Activated naive CD8-positive, alpha-beta T cell (primary cell): ENCODE results near the gene AMIGO3.

Experiments
- H3K27ac Mint-ChIP-seq: one replicate; pipeline ENCODE4 v1.8.0; 2021; ENCODE audit warnings: mixed read lengths
- H3K27me3 Mint-ChIP-seq: one replicate; pipeline ENCODE4 v1.8.0; 2021; ENCODE audit warnings: mixed read lengths
- H3K36me3 Mint-ChIP-seq: one replicate; pipeline ENCODE4 v1.8.0; 2021; ENCODE audit warnings: mixed read lengths
- H3K4me1 Mint-ChIP-seq: one replicate; pipeline ENCODE4 v1.8.0; 2021; ENCODE audit warnings: low read depth, mixed read lengths
- H3K4me3 Mint-ChIP-seq: one replicate; pipeline ENCODE4 v1.8.0; 2021; ENCODE audit warnings: mild to moderate bottlenecking, mixed read lengths
- H3K9me3 Mint-ChIP-seq: one replicate; pipeline ENCODE4 v1.8.0; 2021; ENCODE audit warnings: low read depth, mixed read lengths

The AMIGO3 gene

DNA sequence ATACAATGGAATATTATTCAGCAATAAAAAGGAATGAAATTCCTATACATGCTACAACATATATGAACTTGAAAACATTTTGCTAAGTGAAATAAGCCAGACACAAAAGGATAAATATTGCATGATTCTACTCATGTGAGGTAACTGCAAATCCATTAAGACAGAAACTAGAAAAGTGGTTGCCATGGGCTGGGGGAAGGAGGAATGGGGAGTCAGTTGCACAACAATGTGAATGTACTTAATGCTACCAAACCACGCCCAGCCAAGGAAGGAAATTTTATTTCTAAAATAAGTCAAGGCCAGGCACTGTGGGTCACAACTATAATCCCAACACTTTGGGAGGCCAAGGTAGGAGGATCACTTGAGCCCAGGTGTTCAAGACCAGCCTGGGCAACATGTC is 14.1 kb upstream of the AMIGO3 start:
- peaks cover 4% of the 10 kb centered on the region for H3K36me3 Mint-ChIP-seq
- peaks cover 1% of the 10 kb centered on the region for H3K4me1 Mint-ChIP-seq
- H3K4me3 Mint-ChIP-seq: no peak overlapping the region
- no peak overlapping the region for H3K27ac Mint-ChIP-seq
- H3K27me3 Mint-ChIP-seq: no peaks in the 10 kb centered on the region
- H3K9me3 Mint-ChIP-seq: no peaks in the 10 kb centered on the region

DNA sequence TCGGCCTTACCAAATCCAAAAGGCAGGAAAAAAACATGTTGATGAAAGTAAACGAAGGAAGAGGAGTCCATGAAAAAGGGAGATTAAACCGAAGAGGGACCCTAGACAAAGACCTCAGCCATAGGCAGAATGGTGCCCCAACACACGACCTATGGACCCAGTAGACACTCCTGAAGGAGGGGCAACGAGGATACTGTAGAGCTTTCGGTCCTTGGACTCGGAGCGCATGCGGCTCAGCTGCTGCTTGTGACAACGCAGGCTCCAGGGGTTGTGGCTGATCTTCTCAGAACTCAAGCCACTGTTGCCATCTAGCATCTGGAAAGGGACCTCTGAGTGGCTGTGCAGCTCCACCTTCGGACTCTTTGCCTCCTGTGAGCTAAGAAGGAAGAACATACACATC is 13.1 kb upstream of the AMIGO3 start:
- no peaks in the 10 kb centered on the region for H3K9me3 Mint-ChIP-seq
- H3K36me3 Mint-ChIP-seq: peaks cover 4% of the 10 kb centered on the region
- H3K27me3 Mint-ChIP-seq: no peaks in the 10 kb centered on the region
- H3K4me1 Mint-ChIP-seq: no peaks in the 10 kb centered on the region
- no peak overlapping the region for H3K4me3 Mint-ChIP-seq
- H3K27ac Mint-ChIP-seq: no peak overlapping the region

DNA sequence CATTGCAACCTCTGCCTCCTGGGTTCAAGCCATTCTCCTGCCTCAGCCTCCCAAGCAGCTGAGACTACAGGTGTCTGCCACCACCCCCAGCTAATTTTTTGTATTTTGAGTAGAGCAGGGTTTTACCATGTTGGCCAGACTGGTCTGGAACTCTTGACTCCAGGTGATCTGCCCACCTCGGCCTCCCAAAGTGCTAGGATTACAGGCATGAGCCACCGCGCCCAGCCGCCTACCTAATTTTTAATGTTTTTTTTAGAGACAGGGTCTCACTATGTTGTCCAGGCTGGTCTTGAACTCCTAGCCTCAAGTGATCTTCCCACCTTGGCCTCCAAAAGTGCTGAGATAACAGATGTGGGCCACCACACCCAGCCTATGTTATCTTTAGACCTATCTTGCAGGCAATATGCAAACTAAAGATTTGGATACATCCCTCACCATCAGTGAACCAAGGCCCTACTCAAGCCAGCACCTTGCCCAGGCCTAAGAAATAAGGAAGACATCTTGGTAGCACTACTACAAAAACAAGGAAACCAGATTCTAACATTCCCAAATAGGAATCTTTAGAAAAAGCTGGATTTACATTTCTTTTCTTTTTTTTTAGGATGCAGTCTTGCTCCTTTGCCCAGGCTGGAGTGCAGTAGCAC is 10.6 kb upstream of the AMIGO3 start:
- no peaks in the 10 kb centered on the region for H3K9me3 Mint-ChIP-seq
- no peak overlapping the region for H3K27ac Mint-ChIP-seq
- no peaks in the 10 kb centered on the region for H3K27me3 Mint-ChIP-seq
- H3K36me3 Mint-ChIP-seq: peaks cover 2% of the 10 kb centered on the region
- H3K4me3 Mint-ChIP-seq: no peak overlapping the region
- H3K4me1 Mint-ChIP-seq: no peaks in the 10 kb centered on the region

DNA sequence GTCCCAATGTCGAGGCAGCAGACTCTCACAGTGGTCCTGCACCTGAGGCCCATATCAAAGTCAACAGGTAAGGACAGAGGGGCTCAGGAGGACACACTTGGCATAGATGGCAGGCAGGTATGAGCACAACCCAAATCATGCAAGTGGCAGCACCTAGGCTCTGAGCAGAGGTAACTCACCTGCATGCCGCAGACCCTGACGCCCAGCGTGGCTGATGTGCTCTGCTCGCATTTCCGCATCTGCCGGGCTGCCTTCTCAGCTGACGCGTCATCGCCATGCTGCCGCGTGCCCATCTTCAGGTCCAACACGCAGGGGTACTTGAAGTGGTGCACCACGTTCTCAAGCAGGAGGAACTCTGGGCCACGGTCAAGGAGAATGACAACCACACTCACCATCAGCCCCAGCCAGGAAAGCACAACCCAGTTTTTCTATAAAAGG is 8.5 kb upstream of the AMIGO3 start:
- H3K36me3 Mint-ChIP-seq: peaks cover 2% of the 10 kb centered on the region
- no peak overlapping the region for H3K4me3 Mint-ChIP-seq
- H3K4me1 Mint-ChIP-seq: peaks cover 4% of the 10 kb centered on the region
- H3K27me3 Mint-ChIP-seq: no peaks in the 10 kb centered on the region
- no peaks in the 10 kb centered on the region for H3K9me3 Mint-ChIP-seq
- no peak overlapping the region for H3K27ac Mint-ChIP-seq

GRCh38 chr3:49727154-49727923 is 7.9 kb upstream of the AMIGO3 start:
- Mint-ChIP-seq H3K4me1 (peaks cover 8% of the 10 kb centered on the region), H3K4me3 (no peak overlapping the region)

DNA sequence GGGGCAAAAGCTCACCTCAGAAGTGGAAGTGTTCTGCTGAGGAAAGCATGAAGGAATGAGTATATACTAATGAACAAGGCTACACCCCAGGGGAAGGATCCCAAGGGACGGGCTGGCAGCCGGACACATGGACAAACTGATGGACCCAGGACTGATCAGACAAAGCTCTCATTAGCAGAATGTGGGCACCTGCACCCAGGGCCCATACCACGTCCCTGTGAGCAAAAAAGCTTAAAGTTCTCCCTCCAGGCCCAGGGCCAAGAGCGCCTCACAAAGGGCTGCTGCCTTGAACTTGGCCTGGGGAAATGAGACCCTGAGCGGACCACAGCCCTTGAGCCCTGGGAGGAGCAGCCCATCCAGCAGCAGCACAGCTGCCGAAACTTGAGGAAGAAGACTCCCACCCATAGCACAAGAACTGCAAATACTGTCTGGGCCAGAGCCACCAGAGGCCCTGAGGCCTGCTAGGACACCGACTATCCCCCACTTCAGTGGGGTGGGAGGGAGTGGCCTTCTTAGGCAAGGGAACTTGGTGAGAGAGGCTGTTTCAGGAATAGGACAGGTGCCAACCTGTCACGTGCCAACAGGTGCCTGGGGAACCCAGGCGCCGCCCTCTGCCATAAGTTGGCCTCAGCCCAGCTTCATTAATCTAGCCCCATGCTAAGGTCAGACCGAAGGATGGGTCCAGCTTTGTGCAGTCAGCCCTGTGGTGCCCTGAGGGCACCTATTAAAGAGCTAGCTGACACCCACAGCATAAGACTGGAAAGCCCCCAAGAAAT is 6.6 kb upstream of the AMIGO3 start:
- H3K27ac Mint-ChIP-seq: no peak overlapping the region
- no peaks in the 10 kb centered on the region for H3K9me3 Mint-ChIP-seq
- no peaks in the 10 kb centered on the region for H3K27me3 Mint-ChIP-seq
- peaks cover 1% of the 10 kb centered on the region for H3K36me3 Mint-ChIP-seq
- peaks cover 9% of the 10 kb centered on the region for H3K4me1 Mint-ChIP-seq
- no peak overlapping the region for H3K4me3 Mint-ChIP-seq

More at GRCh38 chr3:49727154-49727923, 7.9 kb upstream of the AMIGO3 start:
- no peaks in the 10 kb centered on the region for H3K9me3 Mint-ChIP-seq
- no peak overlapping the region for H3K27ac Mint-ChIP-seq
- H3K36me3 Mint-ChIP-seq: peaks cover 2% of the 10 kb centered on the region
- no peaks in the 10 kb centered on the region for H3K27me3 Mint-ChIP-seq

- H3K4me1 Mint-ChIP-seq: peaks cover 11% of the 10 kb centered on the region
- peak overlapping the region; percentile 93 for H3K4me3 Mint-ChIP-seq
- H3K36me3 Mint-ChIP-seq: no peaks in the 10 kb centered on the region
- H3K27me3 Mint-ChIP-seq: no peaks in the 10 kb centered on the region
- peak overlapping the region; percentile 92 for H3K27ac Mint-ChIP-seq
- no peaks in the 10 kb centered on the region for H3K9me3 Mint-ChIP-seq
Measured at GRCh38 chr3:49724586-49724985, 5.1 kb upstream of the AMIGO3 start.

DNA sequence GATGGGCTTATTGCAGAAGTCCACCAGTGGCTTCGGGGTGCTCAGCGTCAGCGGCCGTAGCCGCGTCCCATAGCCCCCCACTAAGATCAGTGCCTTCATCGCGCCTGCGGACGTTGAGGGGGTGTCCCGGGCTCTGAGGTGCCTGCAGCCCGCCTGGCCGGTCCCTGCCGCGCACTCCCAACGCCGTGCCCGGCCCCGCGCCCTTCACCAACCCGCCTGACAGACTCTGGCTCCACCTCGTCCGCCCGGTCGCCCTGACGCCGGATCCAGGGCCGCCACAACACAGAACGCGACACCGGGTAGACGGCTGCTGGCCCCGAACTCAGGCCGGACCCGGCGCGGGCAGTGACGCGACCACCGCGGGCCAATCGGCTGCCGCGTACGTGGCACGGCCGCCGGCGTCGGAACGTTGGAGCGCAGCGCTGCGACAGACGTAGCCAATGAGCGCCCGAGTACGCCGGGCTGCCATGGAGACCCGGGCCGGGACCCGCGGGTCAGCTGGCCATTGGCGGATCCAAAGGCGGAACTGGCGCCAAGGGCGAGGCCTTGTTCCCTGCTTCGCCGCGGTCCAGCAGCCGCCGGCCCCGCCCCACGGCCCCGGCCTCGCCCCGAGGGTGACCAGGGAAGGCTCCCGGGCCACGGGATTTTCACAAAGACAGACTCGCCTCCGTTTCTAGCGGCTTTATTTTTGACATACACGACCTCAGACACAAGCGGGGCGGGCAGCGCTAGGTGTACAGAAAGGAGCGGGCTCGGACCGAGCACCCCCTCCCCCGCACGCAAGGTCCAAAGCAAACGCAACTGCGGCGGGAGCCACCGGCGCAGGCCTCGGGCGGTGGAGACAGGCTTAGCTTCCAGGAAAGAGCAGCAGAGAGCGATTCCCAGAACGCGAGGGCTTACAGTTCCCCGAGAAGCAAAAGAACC is 4.4 kb upstream of the AMIGO3 start, which contains the start of gene GMPPB:
TSS of gene GMPPB (minus strand) at position 324 of the 924 bp plus-strand sequence. CDS start at position 99, 225 bp downstream.
- peak within 1 kb of the TSS; percentile 92 for H3K27ac Mint-ChIP-seq

DNA sequence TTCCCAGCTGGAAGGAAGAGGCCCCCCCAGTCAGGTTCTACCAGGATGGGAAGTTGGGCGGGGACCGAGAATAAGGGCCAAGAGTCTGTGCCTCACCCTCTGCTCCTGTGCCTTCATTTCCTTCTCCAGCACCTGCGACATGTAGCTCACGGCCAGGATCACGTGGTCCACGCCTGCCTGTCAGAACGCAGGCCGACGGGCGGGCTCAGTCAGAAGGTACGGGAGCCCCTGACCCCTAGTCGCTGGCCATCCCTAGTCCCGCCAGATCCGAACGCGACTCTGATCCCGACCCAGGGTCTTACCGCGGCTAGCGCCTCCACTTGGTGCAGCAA is 3.8 kb upstream of the AMIGO3 start:
- Mint-ChIP-seq H3K27me3 (no peaks in the 10 kb centered on the region), H3K27ac (peak overlapping the region; percentile 92), H3K4me1 (peaks cover 23% of the 10 kb centered on the region), H3K9me3 (no peaks in the 10 kb centered on the region), H3K36me3 (no peaks in the 10 kb centered on the region), H3K4me3 (peak overlapping the region; percentile 93)

More for the DNA sequence above, 4.4 kb upstream of the AMIGO3 start, which contains the start of gene GMPPB:
- no peaks in the 10 kb centered on the region for H3K9me3 Mint-ChIP-seq
- no peaks in the 10 kb centered on the region for H3K27me3 Mint-ChIP-seq
- H3K4me1 Mint-ChIP-seq: peaks cover 18% of the 10 kb centered on the region
- H3K4me3 Mint-ChIP-seq: peak within 1 kb of the TSS; percentile 93
- no peaks in the 10 kb centered on the region for H3K36me3 Mint-ChIP-seq

DNA sequence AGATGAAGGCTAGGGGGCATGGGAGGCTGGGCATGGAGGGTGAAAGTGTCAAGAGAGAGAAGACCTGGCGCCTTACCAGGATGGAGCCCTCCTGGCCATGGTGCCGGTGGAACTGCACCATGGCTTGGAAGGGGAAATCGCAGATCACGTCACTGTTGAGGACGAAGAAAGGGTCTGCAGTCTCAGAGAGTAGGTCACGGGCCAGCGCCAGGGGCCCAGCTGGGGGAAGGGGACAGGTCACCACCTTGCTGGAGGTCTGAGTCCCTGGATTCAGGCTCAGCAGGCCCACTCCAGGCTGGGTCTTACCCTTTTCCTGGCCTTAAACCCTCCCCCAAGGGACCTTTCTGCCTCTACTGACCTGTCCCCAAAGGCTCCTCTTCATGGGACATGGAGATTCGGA is 3.4 kb upstream of the AMIGO3 start:
- Mint-ChIP-seq H3K9me3 (no peaks in the 10 kb centered on the region), H3K4me3 (peak overlapping the region; percentile 93), H3K36me3 (no peaks in the 10 kb centered on the region), H3K4me1 (peaks cover 23% of the 10 kb centered on the region), H3K27ac (peak overlapping the region; percentile 92), H3K27me3 (no peaks in the 10 kb centered on the region)

GRCh38 chr3:49721896-49722781 is 2.7 kb upstream of the AMIGO3 start:
- Mint-ChIP-seq H3K4me3 (peak overlapping the region; percentile 93), H3K36me3 (no peaks in the 10 kb centered on the region), H3K9me3 (no peaks in the 10 kb centered on the region), H3K27ac (peak overlapping the region; percentile 92), H3K27me3 (no peaks in the 10 kb centered on the region), H3K4me1 (peaks cover 23% of the 10 kb centered on the region)

DNA sequence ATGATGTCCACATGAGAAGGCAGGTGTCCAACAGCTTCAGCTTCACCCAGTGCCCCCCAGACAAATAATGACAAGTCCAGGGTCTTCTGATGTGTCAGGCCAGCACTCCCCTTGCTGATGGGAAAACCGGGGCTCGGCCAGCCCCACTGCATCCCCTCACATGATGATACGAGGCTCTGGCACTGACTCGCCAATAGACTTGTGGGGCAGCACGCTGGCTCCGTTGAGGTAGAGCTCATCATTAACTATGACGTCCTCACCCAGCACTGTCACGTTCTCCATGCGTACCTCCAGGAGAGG is 2.1 kb upstream of the AMIGO3 start:
- Mint-ChIP-seq H3K36me3 (no peaks in the 10 kb centered on the region), H3K9me3 (no peaks in the 10 kb centered on the region), H3K27ac (no peak overlapping the region), H3K4me3 (no peak overlapping the region), H3K4me1 (peaks cover 23% of the 10 kb centered on the region), H3K27me3 (no peaks in the 10 kb centered on the region)

GRCh38 chr3:49720855-49721595 is 1.5 kb upstream of the AMIGO3 start:
- Mint-ChIP-seq H3K9me3 (no peaks in the 10 kb centered on the region), H3K4me3 (peak overlapping the region; percentile 44), H3K4me1 (peaks cover 23% of the 10 kb centered on the region), H3K27ac (peak overlapping the region; percentile 16), H3K36me3 (no peaks in the 10 kb centered on the region), H3K27me3 (no peaks in the 10 kb centered on the region)
